Astrocyte (in vitro differentiated cells and primary cell): Measurements from ENCODE around the gene HMGB1. TPM values are rescaled to one million over a fixed set of nuclear protein-coding genes. Genes with fewer than 3 reads are reported as not detected.

ENCODE experiments used
- DNase-seq: peaks from one replicate; pipeline ENCODE4 v3.0.0-alpha.2; 2010; ENCODE audit warnings: low read depth
- FAIRE-seq: peaks from 2 replicates; lab custom pipeline; 2011; peaks lifted over from hg19 to GRCh38; lab: Jason Lieb, UNC
- H2AFZ ChIP-seq: 2 replicates; pipeline ENCODE4 v1.6.0; 2012; ENCODE audit warnings: low read depth, low read length, inconsistent platforms
- H3K27ac ChIP-seq: 2 replicates; pipeline ENCODE4 v1.5.1; 2011; ENCODE audit warnings: low read depth, low read length, inconsistent platforms
- H3K27me3 ChIP-seq: 2 replicates; pipeline ENCODE4 v1.6.0; 2011; ENCODE audit warnings: low read length, inconsistent platforms; ENCODE audit not compliant: insufficient read depth
- H3K36me3 ChIP-seq: 2 replicates; pipeline ENCODE4 v1.5.1; 2011; ENCODE audit warnings: low read length, inconsistent platforms; ENCODE audit not compliant: insufficient read depth
- H3K4me1 ChIP-seq: 2 replicates; pipeline ENCODE4 v1.5.1; 2011; ENCODE audit warnings: low read length, inconsistent platforms; ENCODE audit not compliant: insufficient read depth
- H3K4me2 ChIP-seq: 2 replicates; pipeline ENCODE4 v1.6.0; 2012; ENCODE audit warnings: low read length, inconsistent platforms
- H3K4me3 ChIP-seq: 2 replicates; pipeline ENCODE4 v1.5.1; 2011; ENCODE audit warnings: low read depth, mild to moderate bottlenecking, low read length, inconsistent platforms; ENCODE audit not compliant: insufficient read depth
- H3K79me2 ChIP-seq: 2 replicates; pipeline ENCODE4 v1.6.0; 2012; ENCODE audit warnings: mild to moderate bottlenecking, low read length, inconsistent platforms; ENCODE audit not compliant: insufficient read depth
- H3K9ac ChIP-seq: 2 replicates; pipeline ENCODE4 v1.6.0; 2012; ENCODE audit warnings: mild to moderate bottlenecking, low read length, inconsistent platforms
- H3K9me3 ChIP-seq: 2 replicates; pipeline ENCODE4 v1.5.1; 2012; ENCODE audit warnings: low read depth, mild to moderate bottlenecking, low read length, inconsistent platforms; ENCODE audit not compliant: insufficient read depth
- H4K20me1 ChIP-seq: 2 replicates; pipeline ENCODE4 v1.6.0; 2012; ENCODE audit warnings: low read length, inconsistent platforms; ENCODE audit not compliant: insufficient read depth
- H3K27ac Mint-ChIP-seq: one replicate; pipeline ENCODE4 v1.8.0; 2021; ENCODE audit warnings: mild to moderate bottlenecking, mixed read lengths; ENCODE audit not compliant: unreplicated experiment
- H3K27me3 Mint-ChIP-seq: one replicate; pipeline ENCODE4 v1.8.0; 2021; ENCODE audit warnings: low read depth, mixed read lengths; ENCODE audit not compliant: unreplicated experiment
- H3K36me3 Mint-ChIP-seq: one replicate; pipeline ENCODE4 v1.8.0; 2021; ENCODE audit warnings: low read depth, mixed read lengths; ENCODE audit not compliant: unreplicated experiment
- H3K4me1 Mint-ChIP-seq: one replicate; pipeline ENCODE4 v1.8.0; 2021; ENCODE audit warnings: low read depth, mixed read lengths; ENCODE audit not compliant: unreplicated experiment
- H3K4me3 Mint-ChIP-seq: one replicate; pipeline ENCODE4 v1.8.0; 2021; ENCODE audit warnings: mild to moderate bottlenecking, moderate library complexity, mixed read lengths; ENCODE audit not compliant: unreplicated experiment
- H3K9me3 Mint-ChIP-seq: one replicate; pipeline ENCODE4 v1.8.0; 2021; ENCODE audit warnings: mild to moderate bottlenecking, mixed read lengths; ENCODE audit not compliant: unreplicated experiment
- EZH2 ChIP-seq: IDR thresholded peaks from 2 replicates; pipeline ENCODE4 v1.6.1; 2012; ENCODE audit warnings: mild to moderate bottlenecking, low read length, inconsistent platforms; ENCODE audit not compliant: insufficient read depth
- total RNA-seq: library from RNA; stranded (reverse); gene quantifications from 2 replicates; pipeline ENCODE4 v1.2.1, GENCODE V29; 2021
- TF ChIP-seq, protein P1 (sequence below): IDR thresholded peaks from 2 replicates; pipeline ENCODE4 v1.5.1; 2011; ENCODE audit warnings: low read depth, mild to moderate bottlenecking, inconsistent platforms, low read length, moderate library complexity; ENCODE audit not compliant: insufficient read depth

Gene HMGB1
- total RNA-seq, 1 donor from 2014 or later = 200 TPM

DNA sequence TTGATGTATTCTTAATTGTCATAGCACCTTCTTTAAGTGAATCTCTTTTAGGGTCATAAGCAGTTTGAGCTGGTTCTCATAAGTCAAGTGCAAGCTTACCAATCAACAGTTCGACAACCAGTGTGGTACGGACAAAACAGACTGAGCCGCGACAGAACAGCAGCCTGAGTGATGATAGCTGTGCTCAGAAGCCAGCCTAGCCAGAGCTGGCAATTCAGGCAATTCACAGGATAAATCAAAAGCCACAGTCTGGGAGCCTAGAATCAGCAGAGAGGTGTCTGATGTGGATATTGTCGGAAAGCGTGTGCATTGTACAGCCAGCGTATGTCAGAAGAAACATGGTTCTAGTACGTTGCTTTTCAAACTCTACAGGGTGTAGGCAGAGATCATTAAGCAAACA is 28.6 kb downstream of the HMGB1 start:
- H3K4me1 ChIP-seq = no peaks in the 10 kb centered on the region
- Mint-ChIP-seq H3K4me3 (no peak overlapping the region), H3K36me3 (no peaks in the 10 kb centered on the region), H3K4me1 (no peaks in the 10 kb centered on the region), H3K27me3 (peaks cover 11% of the 10 kb centered on the region), H3K9me3 (no peaks in the 10 kb centered on the region), H3K27ac (no peak overlapping the region)
- DNase-seq = no peak
- H4K20me1 ChIP-seq = no peaks in the 10 kb centered on the region
- no peaks in the 10 kb centered on the region for H3K36me3 ChIP-seq
- FAIRE-seq = no peak
- no peak overlapping the region for H3K4me2 ChIP-seq
- no peak overlapping the region for H2AFZ ChIP-seq
- no peak overlapping the region for H3K27ac ChIP-seq
- no peaks in the 10 kb centered on the region for H3K79me2 ChIP-seq
- H3K4me3 ChIP-seq = no peak overlapping the region
- TF ChIP-seq, protein P1, sequence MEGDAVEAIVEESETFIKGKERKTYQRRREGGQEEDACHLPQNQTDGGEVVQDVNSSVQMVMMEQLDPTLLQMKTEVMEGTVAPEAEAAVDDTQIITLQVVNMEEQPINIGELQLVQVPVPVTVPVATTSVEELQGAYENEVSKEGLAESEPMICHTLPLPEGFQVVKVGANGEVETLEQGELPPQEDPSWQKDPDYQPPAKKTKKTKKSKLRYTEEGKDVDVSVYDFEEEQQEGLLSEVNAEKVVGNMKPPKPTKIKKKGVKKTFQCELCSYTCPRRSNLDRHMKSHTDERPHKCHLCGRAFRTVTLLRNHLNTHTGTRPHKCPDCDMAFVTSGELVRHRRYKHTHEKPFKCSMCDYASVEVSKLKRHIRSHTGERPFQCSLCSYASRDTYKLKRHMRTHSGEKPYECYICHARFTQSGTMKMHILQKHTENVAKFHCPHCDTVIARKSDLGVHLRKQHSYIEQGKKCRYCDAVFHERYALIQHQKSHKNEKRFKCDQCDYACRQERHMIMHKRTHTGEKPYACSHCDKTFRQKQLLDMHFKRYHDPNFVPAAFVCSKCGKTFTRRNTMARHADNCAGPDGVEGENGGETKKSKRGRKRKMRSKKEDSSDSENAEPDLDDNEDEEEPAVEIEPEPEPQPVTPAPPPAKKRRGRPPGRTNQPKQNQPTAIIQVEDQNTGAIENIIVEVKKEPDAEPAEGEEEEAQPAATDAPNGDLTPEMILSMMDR = no peak
- TF ChIP-seq EZH2 = no peak
- H3K9ac ChIP-seq = no peak overlapping the region
- H3K9me3 ChIP-seq = no peaks in the 10 kb centered on the region
- H3K27me3 ChIP-seq = no peaks in the 10 kb centered on the region

DNA sequence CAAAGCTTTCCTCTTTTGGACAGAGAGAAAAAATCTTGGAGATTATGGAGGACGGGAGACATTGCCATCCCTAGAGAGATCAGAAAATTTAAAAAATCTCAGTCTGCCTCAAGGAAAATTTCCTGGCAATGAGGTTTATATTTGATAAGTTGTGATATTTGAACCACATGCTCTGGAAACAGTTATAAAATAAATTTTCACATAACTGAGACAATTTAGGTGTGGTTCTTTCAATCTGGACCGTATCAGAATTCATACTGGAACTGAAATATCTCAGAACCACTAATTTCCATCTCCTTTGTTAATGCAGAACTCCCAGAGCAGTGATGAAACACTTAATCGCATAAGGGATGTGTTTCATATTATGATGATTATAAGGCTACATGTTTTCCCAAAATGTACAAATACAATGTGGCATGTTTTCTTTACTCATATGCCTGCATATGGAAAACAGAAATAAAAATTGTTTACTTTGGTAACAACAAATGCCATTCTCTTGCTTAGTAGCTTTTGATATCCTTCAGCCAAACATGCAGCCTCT is 29.8 kb downstream of the HMGB1 start:
- Histone ChIP-seq H3K9ac (no peak overlapping the region), H4K20me1 (no peaks in the 10 kb centered on the region), H3K27ac (no peak overlapping the region), H3K79me2 (no peaks in the 10 kb centered on the region), H3K27me3 (no peaks in the 10 kb centered on the region), H3K9me3 (no peaks in the 10 kb centered on the region), H3K4me2 (no peak overlapping the region), H3K4me3 (no peak overlapping the region), H3K36me3 (no peaks in the 10 kb centered on the region), H3K4me1 (peaks cover 9% of the 10 kb centered on the region), H2AFZ (no peak overlapping the region)
- no peaks in the 10 kb centered on the region for H3K36me3 Mint-ChIP-seq
- no peak overlapping the region for H3K4me3 Mint-ChIP-seq
- peaks cover 11% of the 10 kb centered on the region for H3K27me3 Mint-ChIP-seq
- peaks cover 10% of the 10 kb centered on the region for H3K4me1 Mint-ChIP-seq
- DNase-seq (no peak), FAIRE-seq (no peak)
- no peak overlapping the region for H3K27ac Mint-ChIP-seq
- TF ChIP-seq, protein P1 = no peak
- TF ChIP-seq EZH2 = no peak
- H3K9me3 Mint-ChIP-seq = no peaks in the 10 kb centered on the region

DNA sequence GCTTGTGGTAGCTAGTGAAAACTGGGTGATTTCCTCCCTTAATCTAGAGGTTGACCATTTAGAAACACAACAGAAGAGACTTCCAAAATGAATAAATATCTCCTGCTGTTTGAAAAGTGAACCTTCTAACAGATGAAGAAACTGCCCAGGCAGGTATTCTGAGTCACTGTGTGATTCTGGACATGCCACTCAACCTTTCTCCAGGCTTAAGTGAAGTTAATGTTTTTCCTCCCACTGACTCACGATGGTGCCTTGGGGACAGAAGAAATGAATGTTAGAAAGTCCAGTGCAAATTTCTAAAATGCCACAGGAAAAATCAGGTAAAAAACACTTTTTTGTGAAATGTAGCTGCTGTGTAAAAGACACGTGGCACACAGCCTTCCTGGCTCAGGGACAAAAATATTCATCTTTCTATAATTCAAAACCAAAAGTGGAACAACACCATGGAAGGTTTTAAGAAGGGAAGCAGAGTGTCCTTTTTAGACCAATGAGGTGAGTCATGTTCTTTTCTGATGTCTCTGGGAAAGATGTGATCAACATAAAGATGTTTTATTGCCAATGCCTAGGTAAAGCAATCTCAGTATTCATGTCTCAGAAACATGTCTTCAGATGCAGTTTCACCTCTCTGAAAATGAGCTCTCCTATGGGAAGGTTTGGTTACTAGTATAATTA is 34.3 kb downstream of the HMGB1 start:
- Histone ChIP-seq H3K79me2 (no peaks in the 10 kb centered on the region), H3K4me3 (no peak overlapping the region), H3K27ac (peak overlapping the region; percentile 71), H3K9me3 (no peaks in the 10 kb centered on the region), H3K9ac (no peak overlapping the region), H3K36me3 (no peaks in the 10 kb centered on the region), H3K4me2 (peak overlapping the region; percentile 78), H3K27me3 (no peaks in the 10 kb centered on the region), H4K20me1 (no peaks in the 10 kb centered on the region), H3K4me1 (peaks cover 27% of the 10 kb centered on the region), H2AFZ (no peak overlapping the region)
- DNase-seq (peak; percentile 25), FAIRE-seq (no peak)
- peak overlapping the region; percentile 90 for H3K27ac Mint-ChIP-seq
- no peaks in the 10 kb centered on the region for H3K36me3 Mint-ChIP-seq
- H3K4me3 Mint-ChIP-seq = no peak overlapping the region
- H3K27me3 Mint-ChIP-seq = no peaks in the 10 kb centered on the region
- peaks cover 30% of the 10 kb centered on the region for H3K4me1 Mint-ChIP-seq
- H3K9me3 Mint-ChIP-seq = no peaks in the 10 kb centered on the region
- no peak for TF ChIP-seq EZH2
- TF ChIP-seq, protein P1 = no peak
